Measurements from ENCODE around the gene EYA2.

Gene EYA2

DNA sequence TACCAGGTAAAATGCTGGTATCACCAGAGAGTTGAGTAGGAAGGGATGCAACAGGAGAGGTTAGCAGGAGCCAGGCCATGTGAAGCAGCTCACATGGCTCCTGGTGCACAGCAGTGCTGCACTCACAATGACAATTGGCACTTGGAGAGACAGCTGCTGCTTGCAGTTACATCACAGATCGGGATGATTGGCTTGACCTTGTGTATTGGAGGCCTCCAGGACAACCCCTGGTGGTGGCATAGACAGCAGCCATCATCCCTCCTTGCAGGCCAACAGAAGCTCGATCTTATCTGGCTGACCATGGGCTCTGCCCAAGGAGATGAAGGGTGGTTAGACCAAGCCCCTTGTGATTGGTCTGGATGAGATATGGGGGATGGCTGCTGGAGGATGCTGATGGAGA is 73.0 kb downstream of the EYA2 start:
- Histone ChIP-seq H3K36me3 (ENCODE audit: control insufficient read depth, insufficient read depth, low read length) (no peaks in the 10 kb centered on the region), H3K4me3 (ENCODE audit: low read depth, low read length) (no peak overlapping the region), H3K4me1 (ENCODE audit: control insufficient read depth, insufficient read depth, low read length) (peaks cover 4% of the 10 kb centered on the region; the same call in 1 of the 2 replicates), H3K27ac (ENCODE audit: low read depth, low read length) (no peak overlapping the region), H3K9me3 (ENCODE audit: control insufficient read depth, insufficient read depth, low read length) (no peaks in the 10 kb centered on the region), H3K9ac (ENCODE audit: low read depth, low read length) (no peak overlapping the region), H3K27me3 (ENCODE audit: control insufficient read depth, insufficient read depth, low read length) (no peaks in the 10 kb centered on the region)

DNA sequence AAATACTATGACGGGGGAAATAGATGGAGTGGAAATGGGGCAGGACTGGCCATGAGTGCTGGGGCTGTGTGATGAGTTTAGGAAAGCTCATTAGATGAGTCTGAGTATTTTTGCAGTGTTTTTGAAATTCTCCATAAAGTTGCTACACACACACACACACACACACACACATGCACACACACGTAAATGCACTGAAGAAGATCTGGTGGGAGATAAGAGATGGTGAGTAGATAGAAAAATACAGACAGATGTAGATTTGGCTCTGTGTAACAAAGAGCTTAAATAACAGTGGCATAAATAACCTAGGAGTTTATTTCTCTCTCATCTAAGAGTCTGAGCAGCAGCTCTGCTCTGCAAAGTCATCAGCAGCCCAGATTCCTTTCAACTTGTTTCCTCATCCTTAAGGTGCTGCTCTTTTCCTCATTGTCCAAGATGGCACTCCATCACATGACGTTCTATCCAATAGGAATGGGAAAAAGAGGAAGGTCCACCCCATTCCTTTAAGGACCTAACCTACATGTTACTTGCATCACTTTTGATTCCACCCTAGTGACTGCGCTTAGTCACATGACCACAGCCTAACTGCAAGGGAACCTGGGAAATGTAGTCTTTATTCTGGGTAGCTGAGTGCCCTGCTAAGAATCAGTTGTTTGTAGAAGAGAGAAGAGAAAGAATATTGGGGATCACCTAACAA is 76.4 kb downstream of the EYA2 start:
- Histone ChIP-seq H3K27me3 (ENCODE audit: control insufficient read depth, insufficient read depth, low read length) (no peaks in the 10 kb centered on the region), H3K27ac (ENCODE audit: low read depth, low read length) (no peak overlapping the region), H3K4me3 (ENCODE audit: low read depth, low read length) (peak overlapping the region; percentile 35; the same call in 1 of the 2 replicates), H3K36me3 (ENCODE audit: control insufficient read depth, insufficient read depth, low read length) (no peaks in the 10 kb centered on the region), H3K9ac (ENCODE audit: low read depth, low read length) (no peak overlapping the region), H3K9me3 (ENCODE audit: control insufficient read depth, insufficient read depth, low read length) (no peaks in the 10 kb centered on the region), H3K4me1 (ENCODE audit: control insufficient read depth, insufficient read depth, low read length) (peaks cover 4% of the 10 kb centered on the region; the same call in 1 of the 2 replicates)

DNA sequence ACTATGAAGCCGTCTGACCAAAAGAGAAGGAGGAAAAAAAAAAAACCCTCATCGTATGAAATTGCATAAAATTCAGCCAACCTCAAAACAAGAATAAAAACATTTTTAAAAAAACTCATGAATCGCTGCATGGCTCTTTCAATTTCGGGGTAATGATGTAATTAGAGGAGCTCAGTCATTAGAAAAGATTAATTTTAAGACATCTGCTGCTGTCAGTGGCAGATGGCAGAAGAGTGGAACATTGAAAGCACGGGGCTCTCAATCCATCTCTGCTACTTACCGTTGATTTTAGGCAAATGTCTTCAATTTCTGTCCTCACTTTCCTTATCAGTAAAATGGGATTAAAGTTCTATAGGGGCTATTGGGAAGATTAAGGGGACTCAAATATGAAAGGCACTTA is 79.1 kb downstream of the EYA2 start:
- no peaks in the 10 kb centered on the region for H3K36me3 ChIP-seq (ENCODE audit: control insufficient read depth, insufficient read depth, low read length)
- no peaks in the 10 kb centered on the region for H3K27me3 ChIP-seq (ENCODE audit: control insufficient read depth, insufficient read depth, low read length)
- no peak overlapping the region for H3K4me3 ChIP-seq (ENCODE audit: low read depth, low read length)
- no peaks in the 10 kb centered on the region for H3K9me3 ChIP-seq (ENCODE audit: control insufficient read depth, insufficient read depth, low read length)
- H3K4me1 ChIP-seq (ENCODE audit: control insufficient read depth, insufficient read depth, low read length): peaks cover 4% of the 10 kb centered on the region; the same call in 1 of the 2 replicates
- no peak overlapping the region for H3K27ac ChIP-seq (ENCODE audit: low read depth, low read length)
- no peak overlapping the region for H3K9ac ChIP-seq (ENCODE audit: low read depth, low read length)

DNA sequence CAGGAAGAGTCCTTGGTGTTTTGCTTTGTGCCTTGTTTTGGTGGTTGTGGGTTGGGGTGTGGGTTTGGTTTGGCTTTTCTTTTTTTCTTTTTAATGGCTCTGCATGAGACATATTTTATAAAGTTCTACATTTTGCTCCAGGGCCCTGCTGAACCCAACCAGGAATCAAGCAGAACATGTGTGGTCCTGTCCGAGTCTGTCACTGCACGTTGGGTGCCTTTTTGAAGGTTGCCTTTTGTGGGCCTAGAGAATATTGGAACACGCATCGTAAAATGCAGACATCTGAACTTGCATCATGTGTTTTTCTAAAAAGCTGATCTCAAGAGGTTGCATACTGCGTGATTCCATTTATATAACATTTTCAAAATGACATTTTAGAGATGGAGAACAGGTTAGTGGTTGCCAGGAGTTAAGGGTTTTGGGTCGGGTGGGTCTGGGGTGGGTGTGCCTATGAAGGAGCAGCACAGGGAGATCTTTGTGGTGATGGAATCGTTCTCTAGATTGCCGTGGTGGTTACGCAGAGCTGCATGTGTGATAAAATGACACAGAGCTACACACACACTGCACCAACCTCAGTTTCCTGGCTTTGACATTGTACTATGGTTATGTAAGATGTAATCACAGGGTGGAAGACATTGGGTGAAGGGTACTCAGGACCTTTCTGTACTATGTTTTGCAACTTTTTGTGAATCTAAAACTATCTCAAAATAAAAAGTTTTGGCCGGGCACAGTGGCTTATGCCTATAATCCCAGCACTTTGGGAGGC is 80.2 kb downstream of the EYA2 start:
- H3K27me3 ChIP-seq (ENCODE audit: control insufficient read depth, insufficient read depth, low read length): no peaks in the 10 kb centered on the region
- no peak overlapping the region for H3K9ac ChIP-seq (ENCODE audit: low read depth, low read length)
- no peak overlapping the region for H3K27ac ChIP-seq (ENCODE audit: low read depth, low read length)
- H3K4me1 ChIP-seq (ENCODE audit: control insufficient read depth, insufficient read depth, low read length): peaks cover 14% of the 10 kb centered on the region; the same call in 1 of the 2 replicates
- H3K36me3 ChIP-seq (ENCODE audit: control insufficient read depth, insufficient read depth, low read length): no peaks in the 10 kb centered on the region
- no peak overlapping the region for H3K4me3 ChIP-seq (ENCODE audit: low read depth, low read length)
- no peaks in the 10 kb centered on the region for H3K9me3 ChIP-seq (ENCODE audit: control insufficient read depth, insufficient read depth, low read length)

DNA sequence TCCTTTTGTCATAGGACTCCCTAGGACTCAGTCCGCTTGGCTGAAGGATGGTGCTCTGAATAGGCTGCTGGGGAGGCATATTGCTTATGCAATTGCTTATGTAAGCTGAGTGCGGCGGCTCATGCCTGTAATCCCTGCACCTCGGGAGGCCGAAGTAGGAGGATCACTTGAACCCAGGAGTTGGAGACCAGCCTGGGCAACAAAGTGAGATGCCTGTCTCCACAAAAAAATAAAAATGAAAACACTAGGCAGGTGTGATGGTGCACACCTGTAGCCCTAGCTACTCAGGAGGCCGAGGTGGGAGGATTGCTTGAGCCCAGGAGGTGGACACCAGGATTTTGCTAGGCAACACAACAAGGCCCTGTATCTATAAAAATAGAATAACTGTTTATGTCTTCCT is 81.3 kb downstream of the EYA2 start:
- H3K36me3 ChIP-seq (ENCODE audit: control insufficient read depth, insufficient read depth, low read length): no peaks in the 10 kb centered on the region
- H3K9me3 ChIP-seq (ENCODE audit: control insufficient read depth, insufficient read depth, low read length): no peaks in the 10 kb centered on the region
- H3K4me3 ChIP-seq (ENCODE audit: low read depth, low read length): no peak overlapping the region
- peaks cover 11% of the 10 kb centered on the region; the same call in 1 of the 2 replicates for H3K4me1 ChIP-seq (ENCODE audit: control insufficient read depth, insufficient read depth, low read length)
- H3K27ac ChIP-seq (ENCODE audit: low read depth, low read length): no peak overlapping the region
- H3K27me3 ChIP-seq (ENCODE audit: control insufficient read depth, insufficient read depth, low read length): no peaks in the 10 kb centered on the region
- H3K9ac ChIP-seq (ENCODE audit: low read depth, low read length): no peak overlapping the region

DNA sequence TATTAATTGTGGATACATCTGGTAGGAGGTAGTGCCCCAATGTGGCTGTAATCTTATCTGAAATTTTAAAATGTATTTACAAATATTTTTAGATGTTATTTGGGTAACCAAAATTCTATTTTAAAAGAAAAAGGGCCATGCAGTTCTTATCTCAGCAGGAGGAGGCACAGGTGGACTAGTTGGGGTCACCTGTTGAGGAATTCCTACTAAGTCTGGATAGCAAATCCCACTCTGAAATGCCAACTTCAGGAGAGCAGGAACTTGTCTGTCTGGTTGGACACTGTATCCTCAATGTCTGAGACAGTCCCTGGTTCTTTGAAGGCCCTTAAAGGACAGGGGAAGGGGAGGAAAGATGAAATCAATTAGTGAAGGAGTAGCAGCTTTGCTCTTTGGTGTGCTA is 82.6 kb downstream of the EYA2 start:
- H3K4me1 ChIP-seq (ENCODE audit: control insufficient read depth, insufficient read depth, low read length): peaks cover 10% of the 10 kb centered on the region; the same call in 1 of the 2 replicates
- H3K9me3 ChIP-seq (ENCODE audit: control insufficient read depth, insufficient read depth, low read length): no peaks in the 10 kb centered on the region
- no peaks in the 10 kb centered on the region for H3K36me3 ChIP-seq (ENCODE audit: control insufficient read depth, insufficient read depth, low read length)
- H3K27ac ChIP-seq (ENCODE audit: low read depth, low read length): no peak overlapping the region
- H3K4me3 ChIP-seq (ENCODE audit: low read depth, low read length): no peak overlapping the region
- no peaks in the 10 kb centered on the region for H3K27me3 ChIP-seq (ENCODE audit: control insufficient read depth, insufficient read depth, low read length)
- H3K9ac ChIP-seq (ENCODE audit: low read depth, low read length): no peak overlapping the region

DNA sequence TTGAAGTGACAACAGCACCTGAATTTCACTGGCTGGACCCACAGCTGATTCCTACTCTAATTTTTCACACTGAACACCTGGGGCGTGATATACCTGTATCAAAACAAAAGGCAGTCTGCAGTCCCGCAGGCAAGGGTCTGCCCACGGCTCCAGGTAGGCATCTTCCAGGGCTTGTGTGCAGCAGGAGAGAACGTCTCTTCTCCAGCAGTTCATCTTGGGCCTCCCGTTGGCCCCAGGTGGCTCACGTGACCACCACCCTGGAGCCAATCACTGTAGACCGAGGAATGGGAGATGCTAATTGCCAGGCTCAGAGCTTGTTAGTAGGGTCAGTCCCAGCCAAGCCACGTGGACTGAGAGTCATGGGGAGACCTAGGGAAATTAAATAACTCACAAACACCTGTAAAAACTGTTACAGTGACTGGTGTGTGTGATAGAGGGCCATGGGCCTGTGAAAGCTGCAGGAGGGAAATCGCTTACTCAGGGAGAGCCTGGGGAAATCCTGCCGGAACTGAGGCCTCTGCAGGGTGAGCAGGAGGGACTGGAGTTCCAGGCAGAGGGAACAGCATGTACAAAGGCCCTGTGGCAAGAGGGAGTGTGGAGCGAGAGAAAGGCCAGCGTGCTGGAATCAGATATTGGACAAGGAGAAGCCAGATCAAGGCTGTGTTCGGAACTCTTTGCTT is 83.4 kb downstream of the EYA2 start:
- H3K9me3 ChIP-seq (ENCODE audit: control insufficient read depth, insufficient read depth, low read length): no peaks in the 10 kb centered on the region
- H3K4me1 ChIP-seq (ENCODE audit: control insufficient read depth, insufficient read depth, low read length): peaks cover 10% of the 10 kb centered on the region; the same call in 1 of the 2 replicates
- H3K9ac ChIP-seq (ENCODE audit: low read depth, low read length): no peak overlapping the region
- no peaks in the 10 kb centered on the region for H3K27me3 ChIP-seq (ENCODE audit: control insufficient read depth, insufficient read depth, low read length)
- H3K4me3 ChIP-seq (ENCODE audit: low read depth, low read length): no peak overlapping the region
- H3K36me3 ChIP-seq (ENCODE audit: control insufficient read depth, insufficient read depth, low read length): no peaks in the 10 kb centered on the region
- H3K27ac ChIP-seq (ENCODE audit: low read depth, low read length): no peak overlapping the region

DNA sequence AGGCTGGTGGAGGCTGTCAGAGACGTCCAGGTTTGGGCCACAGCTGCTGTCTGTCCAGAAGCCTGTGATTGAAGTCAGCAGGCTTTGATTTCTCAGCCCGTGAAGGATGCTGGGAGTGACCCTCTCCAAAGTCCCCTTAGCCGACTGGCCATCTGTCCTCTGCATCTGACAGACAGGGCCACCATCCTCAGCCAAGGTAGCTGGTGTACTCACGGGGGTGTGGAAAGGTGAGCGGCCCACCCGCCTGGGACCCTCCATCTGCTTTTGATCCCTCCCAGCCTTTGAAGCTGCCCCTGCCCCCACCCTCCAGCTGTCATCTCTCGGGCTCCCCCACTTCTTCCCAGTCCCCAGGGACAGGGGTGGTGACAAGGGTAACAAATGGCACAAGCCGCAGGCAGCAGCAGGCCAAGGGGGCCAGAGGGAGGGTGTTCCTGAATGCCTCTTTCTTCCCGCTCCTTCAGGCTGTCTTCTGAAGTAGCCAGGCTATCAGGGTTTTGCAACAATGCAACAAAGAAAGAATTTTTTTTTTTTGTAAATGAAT is 84.4 kb downstream of the EYA2 start:
- no peaks in the 10 kb centered on the region for H3K27me3 ChIP-seq (ENCODE audit: control insufficient read depth, insufficient read depth, low read length)
- H3K36me3 ChIP-seq (ENCODE audit: control insufficient read depth, insufficient read depth, low read length): no peaks in the 10 kb centered on the region
- no peak overlapping the region for H3K9ac ChIP-seq (ENCODE audit: low read depth, low read length)
- no peaks in the 10 kb centered on the region for H3K9me3 ChIP-seq (ENCODE audit: control insufficient read depth, insufficient read depth, low read length)
- H3K27ac ChIP-seq (ENCODE audit: low read depth, low read length): no peak overlapping the region
- H3K4me1 ChIP-seq (ENCODE audit: control insufficient read depth, insufficient read depth, low read length): peaks cover 10% of the 10 kb centered on the region; the same call in 1 of the 2 replicates
- H3K4me3 ChIP-seq (ENCODE audit: low read depth, low read length): no peak overlapping the region

DNA sequence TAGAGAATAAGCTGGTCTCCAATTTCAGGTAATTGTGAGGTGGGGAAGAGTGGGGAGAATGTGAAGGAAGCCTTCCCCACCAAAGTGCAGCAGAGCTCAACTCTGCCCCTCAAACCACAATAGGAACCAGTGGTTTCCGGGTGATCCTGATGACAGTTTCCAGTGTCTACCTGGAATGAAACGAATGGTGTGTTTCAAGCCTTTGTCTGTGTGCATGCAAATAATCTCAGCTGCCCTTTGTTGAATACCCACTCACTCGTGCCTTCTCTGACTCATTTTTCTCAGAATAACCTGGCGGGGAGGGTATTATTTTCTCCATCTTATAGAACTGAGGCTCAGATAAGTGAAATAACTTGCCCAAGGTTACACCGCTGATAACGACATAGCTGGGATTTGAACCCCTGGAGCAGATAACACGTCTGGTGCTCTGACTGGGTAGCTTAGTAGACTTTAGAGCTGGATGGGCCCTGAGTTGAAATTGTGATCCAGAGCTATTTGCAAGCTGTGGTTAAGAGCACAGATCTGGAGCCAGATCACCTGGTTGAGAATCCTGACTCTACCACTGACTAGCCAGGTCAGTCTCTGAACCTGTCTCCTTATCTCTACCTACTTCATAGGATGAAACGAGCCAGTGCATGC is 85.1 kb downstream of the EYA2 start:
- no peaks in the 10 kb centered on the region for H3K27me3 ChIP-seq (ENCODE audit: control insufficient read depth, insufficient read depth, low read length)
- no peaks in the 10 kb centered on the region for H3K36me3 ChIP-seq (ENCODE audit: control insufficient read depth, insufficient read depth, low read length)
- H3K9me3 ChIP-seq (ENCODE audit: control insufficient read depth, insufficient read depth, low read length): no peaks in the 10 kb centered on the region
- H3K4me3 ChIP-seq (ENCODE audit: low read depth, low read length): no peak overlapping the region
- peaks cover 10% of the 10 kb centered on the region; the same call in 1 of the 2 replicates for H3K4me1 ChIP-seq (ENCODE audit: control insufficient read depth, insufficient read depth, low read length)
- H3K27ac ChIP-seq (ENCODE audit: low read depth, low read length): no peak overlapping the region
- no peak overlapping the region for H3K9ac ChIP-seq (ENCODE audit: low read depth, low read length)

DNA sequence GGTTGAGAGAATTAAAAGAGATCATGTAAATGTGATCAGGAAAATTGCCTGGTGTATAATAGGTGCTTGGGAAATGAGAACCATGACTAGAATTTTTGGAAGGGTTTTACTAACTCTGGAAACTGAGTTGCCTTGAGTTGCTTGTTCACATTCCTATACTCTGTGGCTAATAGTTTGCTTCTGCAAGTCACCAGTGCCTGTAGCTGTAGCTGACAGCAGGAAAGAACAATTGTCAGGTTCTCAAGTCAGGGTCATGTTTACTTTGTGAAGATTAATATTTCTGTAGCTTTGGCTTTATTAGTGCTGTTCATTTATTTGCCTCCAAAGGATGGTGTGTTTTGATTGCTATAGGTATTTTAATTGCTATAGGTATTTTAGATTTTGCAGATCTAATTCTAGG is 86.5 kb downstream of the EYA2 start:
- no peaks in the 10 kb centered on the region for H3K36me3 ChIP-seq (ENCODE audit: control insufficient read depth, insufficient read depth, low read length)
- H3K27ac ChIP-seq (ENCODE audit: low read depth, low read length): no peak overlapping the region
- H3K27me3 ChIP-seq (ENCODE audit: control insufficient read depth, insufficient read depth, low read length): no peaks in the 10 kb centered on the region
- H3K4me3 ChIP-seq (ENCODE audit: low read depth, low read length): no peak overlapping the region
- H3K9ac ChIP-seq (ENCODE audit: low read depth, low read length): no peak overlapping the region
- H3K9me3 ChIP-seq (ENCODE audit: control insufficient read depth, insufficient read depth, low read length): no peaks in the 10 kb centered on the region
- peaks cover 10% of the 10 kb centered on the region; the same call in 1 of the 2 replicates for H3K4me1 ChIP-seq (ENCODE audit: control insufficient read depth, insufficient read depth, low read length)

Data from HUES48 (cell line).